ENCODE measurements around the gene KIRREL3.

- no peak for TF ChIP-seq CTCF (IDR thresholded peaks at IDR 0.05; ENCODE audit: insufficient read depth, low read length)
- TF ChIP-seq, protein P1, sequence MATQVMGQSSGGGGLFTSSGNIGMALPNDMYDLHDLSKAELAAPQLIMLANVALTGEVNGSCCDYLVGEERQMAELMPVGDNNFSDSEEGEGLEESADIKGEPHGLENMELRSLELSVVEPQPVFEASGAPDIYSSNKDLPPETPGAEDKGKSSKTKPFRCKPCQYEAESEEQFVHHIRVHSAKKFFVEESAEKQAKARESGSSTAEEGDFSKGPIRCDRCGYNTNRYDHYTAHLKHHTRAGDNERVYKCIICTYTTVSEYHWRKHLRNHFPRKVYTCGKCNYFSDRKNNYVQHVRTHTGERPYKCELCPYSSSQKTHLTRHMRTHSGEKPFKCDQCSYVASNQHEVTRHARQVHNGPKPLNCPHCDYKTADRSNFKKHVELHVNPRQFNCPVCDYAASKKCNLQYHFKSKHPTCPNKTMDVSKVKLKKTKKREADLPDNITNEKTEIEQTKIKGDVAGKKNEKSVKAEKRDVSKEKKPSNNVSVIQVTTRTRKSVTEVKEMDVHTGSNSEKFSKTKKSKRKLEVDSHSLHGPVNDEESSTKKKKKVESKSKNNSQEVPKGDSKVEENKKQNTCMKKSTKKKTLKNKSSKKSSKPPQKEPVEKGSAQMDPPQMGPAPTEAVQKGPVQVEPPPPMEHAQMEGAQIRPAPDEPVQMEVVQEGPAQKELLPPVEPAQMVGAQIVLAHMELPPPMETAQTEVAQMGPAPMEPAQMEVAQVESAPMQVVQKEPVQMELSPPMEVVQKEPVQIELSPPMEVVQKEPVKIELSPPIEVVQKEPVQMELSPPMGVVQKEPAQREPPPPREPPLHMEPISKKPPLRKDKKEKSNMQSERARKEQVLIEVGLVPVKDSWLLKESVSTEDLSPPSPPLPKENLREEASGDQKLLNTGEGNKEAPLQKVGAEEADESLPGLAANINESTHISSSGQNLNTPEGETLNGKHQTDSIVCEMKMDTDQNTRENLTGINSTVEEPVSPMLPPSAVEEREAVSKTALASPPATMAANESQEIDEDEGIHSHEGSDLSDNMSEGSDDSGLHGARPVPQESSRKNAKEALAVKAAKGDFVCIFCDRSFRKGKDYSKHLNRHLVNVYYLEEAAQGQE (IDR thresholded peaks at IDR 0.05; ENCODE audit: insufficient replicate concordance, low read depth): no peak
Measured at GRCh38 chr11:126993599-126993998, 7.0 kb downstream of the KIRREL3 start.

All from HL-60 (cell line).